HepG2 (cell line): ENCODE measurements around the gene SNN. TPM values are rescaled to one million over a fixed set of nuclear protein-coding genes. Genes with fewer than 3 reads are reported as not detected.

ENCODE experiments used
- ATAC-seq: fragments of 200-7000 bp; cut with Tn5 transposase; 3 replicates; pipeline ENCODE4 v1.9.1; 2020; ENCODE audit warnings: mild to moderate bottlenecking, moderate library complexity
- BruUV-seq: library from RNA; stranded (reverse); fragments of 400-500 nt; replicated peaks from 2 replicates; lab custom pipeline; 2021; lab: Mats Ljungman, UMichigan
- CTCF ChIA-PET: fragments of 300-600 bp; formaldehyde crosslinking; extraction: SDS; loops from one replicate; lab custom pipeline; 2021; ENCODE audit warnings: low total read pairs, inconsistent platforms, low intra/inter-chr PET ratio; lab: Yijun Ruan, JAX
- POLR2A ChIA-PET: fragments of 350-600 bp; sonication (Branson Sonifier 250); formaldehyde crosslinking; loops from one replicate; lab custom pipeline; 2020; ENCODE audit warnings: antibody characterized with exemption, inconsistent platforms; lab: Yijun Ruan, JAX
- DNase-seq: peaks from one replicate; pipeline ENCODE4 v3.0.0-alpha.2; 2015; ENCODE audit warnings: low spot score
- FAIRE-seq: peaks from 3 replicates; lab custom pipeline; 2011; peaks lifted over from hg19 to GRCh38; lab: Jason Lieb, UNC
- H2AFZ ChIP-seq: one replicate; pipeline ENCODE4 v1.6.1; 2011; ENCODE audit warnings: low read length, inconsistent platforms
- H3K27ac ChIP-seq: fragments of 300-600 bp; 3 replicates; pipeline ENCODE4 v1.8.0; 2011; ENCODE audit warnings: mixed run types, mild to moderate bottlenecking, mixed read lengths, low read length, inconsistent platforms; ENCODE audit not compliant: insufficient read depth; ENCODE audit errors: extremely low read length
- H3K27me3 ChIP-seq, 2 experiments: fragments of 200-600 bp in 1 of 2; 2 replicates in 1 of 2; 3 replicates in 1 of 2; pipeline versions ENCODE4 v1.6.0 to v1.8.0; 2011; ENCODE audit warnings: low read length in 2 of 2, mild to moderate bottlenecking in 2 of 2, moderate library complexity in 2 of 2, inconsistent platforms in 1 of 2; ENCODE audit not compliant: insufficient read depth in 2 of 2, control insufficient read depth in 1 of 2
- H3K36me3 ChIP-seq, 2 experiments: fragments of 200-600 bp in 1 of 2; replicated peaks in 1 of 2; 2 replicates in 1 of 2; 3 replicates in 1 of 2; pipeline versions ENCODE4 v1.5.1 to v1.8.0; 2011; ENCODE audit warnings: low read length in 2 of 2, inconsistent platforms in 1 of 2; ENCODE audit not compliant: insufficient read depth in 2 of 2, control insufficient read depth in 1 of 2
- H3K4me1 ChIP-seq: 2 replicates; pipeline ENCODE4 v1.5.1; 2012; ENCODE audit warnings: low read length, inconsistent platforms; ENCODE audit not compliant: insufficient read depth
- H3K4me2 ChIP-seq: 2 replicates; pipeline ENCODE4 v1.6.0; 2011; ENCODE audit warnings: low read depth, low read length, inconsistent platforms
- H3K4me3 ChIP-seq, 3 experiments: fragments of 200-600 bp in 1 of 3; sonication (generic), shearing (Covaris generic) in 1 of 3; replicated peaks in 1 of 3; 2 replicates each; pipeline ENCODE4 v1.5.1; 2011 to 2016; ENCODE audit warnings: low read length in 3 of 3, inconsistent platforms in 2 of 3, low read depth in 2 of 3, mild to moderate bottlenecking in 2 of 3, control low read depth in 1 of 3, mixed read lengths in 1 of 3; ENCODE audit not compliant: insufficient read depth in 1 of 3
- H3K79me2 ChIP-seq: one replicate; pipeline ENCODE4 v1.6.1; 2011; ENCODE audit warnings: low read length, inconsistent platforms; ENCODE audit not compliant: insufficient read depth
- H3K9ac ChIP-seq: 2 replicates; pipeline ENCODE4 v1.6.0; 2011; ENCODE audit warnings: mild to moderate bottlenecking, low read depth, low read length, inconsistent platforms; ENCODE audit not compliant: insufficient read depth
- H3K9me3 ChIP-seq: 2 replicates; pipeline ENCODE4 v1.5.1; 2012; ENCODE audit warnings: mild to moderate bottlenecking, low read length
- H4K20me1 ChIP-seq: 2 replicates; pipeline ENCODE4 v1.6.0; 2011; ENCODE audit warnings: inconsistent platforms, mild to moderate bottlenecking, low read length, moderate library complexity; ENCODE audit not compliant: insufficient read depth
- POLR2AphosphoS2 ChIP-seq: IDR thresholded peaks from 2 replicates; pipeline ENCODE4 v1.6.1; 2011; ENCODE audit warnings: low read depth, low read length, improper control_type of control experiment
- RBM22 ChIP-seq: fragments of 200-400 bp; formaldehyde crosslinking; optimal IDR thresholded peaks from 2 replicates; pipeline ENCODE3; 2017; ENCODE audit warnings: mild to moderate bottlenecking, low read length, moderate library complexity
- THYN1 ChIP-seq: sonication (generic); formaldehyde crosslinking; IDR thresholded peaks from 2 replicates; pipeline ENCODE4 v1.8.1; 2023; ENCODE audit warnings: low read depth, mild to moderate bottlenecking, moderate library complexity, missing genetic modification reagents, borderline replicate concordance
- ZBTB46 ChIP-seq: sonication (generic); formaldehyde crosslinking; IDR thresholded peaks from 2 replicates; pipeline ENCODE4 v1.4.0; 2020; ENCODE audit warnings: mild to moderate bottlenecking, missing genetic modification reagents, borderline replicate concordance
- ZNF160 ChIP-seq: sonication (generic); formaldehyde crosslinking; IDR thresholded peaks from 2 replicates; pipeline ENCODE4 v1.8.0; 2022; ENCODE audit warnings: mild to moderate bottlenecking, inconsistent platforms, missing genetic modification reagents
- whole genome bisulfite sequencing: methylation state at CpG from one replicate; pipeline ENCODE4 v1.1.6; 2017; ENCODE audit warnings: low lambda C conversion rate; 5-methylcytosine and 5-hydroxymethylcytosine counted together
- in situ Hi-C: cut with HindIII; loops from 2 replicates; pipeline ENCODE4 v1.10.0; 2017; ENCODE audit warnings: low pct_unique_long_range_greater_than_20kb; ENCODE audit not compliant: extremely low pct_ligation_motif_present
- intact Hi-C: fragments of 100-400 bp; cut with micrococcal nuclease; formaldehyde crosslinking; loops from one replicate; pipeline ENCODE4 v1.10.0; 2022; ENCODE audit not compliant: unreplicated experiment
- polyA plus RNA-seq, 8 experiments: library from polyadenylated mRNA; depleted of rRNA in 3 of 8; stranded (reverse) in 7 of 8; unstranded in 1 of 8; fragments of >200 nt; fragmentation: Illumina TruSeq in 4 of 8; extraction: Trizol in 4 of 8; gene quantifications; 2 replicates each; pipeline versions ENCODE4 v1.2.1 to v1.2.3, GENCODE V29; 2011 to 2016; ENCODE audit warnings: low read depth in 4 of 8, missing spikeins in 1 of 8, mixed read lengths in 1 of 8; ENCODE audit not compliant: insufficient read depth in 1 of 8
- total RNA-seq, 5 experiments: library from RNA; depleted of rRNA; stranded (reverse); fragments of >200 nt; fragmentation: Illumina TruSeq; extraction: Trizol; gene quantifications; 2 replicates each; pipeline ENCODE4 v1.2.3, GENCODE V29; 2016; ENCODE audit warnings: low read depth in 1 of 5

The SNN gene
- total and polyA plus RNA-seq, 2 of the 13 experiments (the other 11 are each of a cell fraction or from before 2014, with no cell fraction given) = 5.2 to 8.4 TPM

DNA sequence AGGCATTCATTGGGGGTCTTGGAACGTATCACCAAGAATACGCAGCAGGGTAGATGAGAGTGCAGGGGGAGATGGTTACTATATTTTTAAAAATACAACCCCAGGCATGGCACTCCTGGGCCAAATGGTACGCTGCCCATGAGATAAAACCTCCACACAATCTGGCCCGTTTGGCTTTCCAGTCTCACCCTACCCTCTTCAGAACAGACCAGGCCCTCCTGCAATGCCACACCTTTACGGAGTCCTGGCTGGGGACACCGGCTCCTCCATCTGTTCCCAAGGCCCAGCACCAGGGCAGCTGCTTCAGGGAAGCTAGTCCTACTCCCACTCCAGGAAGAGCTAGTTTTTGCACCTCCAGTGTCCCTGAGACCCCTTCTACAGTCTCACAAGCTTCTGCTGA lies 24.4 kb downstream of the SNN start:
- H3K36me3 ChIP-seq = peaks cover 61 to 88% of the 10 kb centered on the region in 2 experiments
- no peak overlapping the region for H3K9ac ChIP-seq
- no peak overlapping the region for H2AFZ ChIP-seq
- H3K9me3 ChIP-seq = no peaks in the 10 kb centered on the region
- H3K27ac ChIP-seq = no peak overlapping the region
- BruUV-seq = no TSS peak
- WGBS = 98% methylated on average over 6 of the region's 6 CpGs
- no peak overlapping the region for H3K4me2 ChIP-seq
- ChIA-PET POLR2A (no interaction called here), CTCF (no interaction called here)
- 0 out of 2 replicates have a peak, but pooled peaks cover 9% of the 10 kb centered on the region for H4K20me1 ChIP-seq
- peaks cover 15% of the 10 kb centered on the region for H3K4me1 ChIP-seq
- no peak for FAIRE-seq
- intact Hi-C loops = no loop called here
- in situ Hi-C loops = no loop called here
- ATAC-seq = no peak
- no peak overlapping the region for H3K4me3 ChIP-seq
- no peaks in the 10 kb centered on the region for H3K79me2 ChIP-seq
- no peak for TF ChIP-seq ZNF160 (CRISPR knock-in tag)
- no peak for DNase-seq
- H3K27me3 ChIP-seq = no peaks in the 10 kb centered on the region

DNA sequence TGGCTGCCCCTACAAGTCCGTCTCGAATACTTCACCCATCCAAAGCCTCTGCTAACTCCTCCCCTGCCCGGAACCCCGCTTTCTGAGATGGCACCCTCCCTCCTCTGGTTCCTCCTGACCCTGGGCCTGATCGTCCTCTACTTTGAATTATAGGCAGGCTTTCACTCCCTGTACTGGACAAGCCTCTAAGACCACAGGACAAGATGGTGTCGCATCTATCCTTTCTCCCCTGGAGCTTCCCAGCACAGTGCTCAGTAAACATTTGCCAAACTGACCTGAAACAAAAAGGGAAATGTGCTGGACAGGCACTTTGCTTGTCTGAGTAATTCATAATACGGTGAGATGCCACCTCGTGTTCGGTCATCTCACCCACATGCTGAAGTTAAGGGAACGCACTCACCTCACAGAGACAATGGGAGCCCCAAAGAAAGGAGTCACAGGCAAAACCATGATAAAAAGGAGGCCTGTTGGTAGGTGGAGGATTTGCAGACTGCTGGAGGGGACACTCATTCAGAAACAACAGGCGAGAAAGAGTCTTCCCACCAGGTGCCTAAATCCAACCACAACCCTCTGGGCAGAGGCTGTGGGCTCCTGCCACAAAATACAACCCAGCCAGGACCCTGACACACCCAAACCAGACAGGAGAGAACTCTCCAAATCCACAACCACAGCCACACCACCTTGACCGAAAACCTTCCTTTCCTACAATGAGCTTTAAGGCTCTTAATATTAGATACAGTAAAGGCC lies 28.2 kb downstream of the SNN start:
- H3K36me3 ChIP-seq = peaks cover 59 to 85% of the 10 kb centered on the region in 2 experiments
- intact Hi-C loops = no loop called here

More for the DNA sequence above, 28.2 kb downstream of the SNN start:
- BruUV-seq = no TSS peak
- in situ Hi-C loops = no loop called here
- FAIRE-seq = no peak
- Histone ChIP-seq H3K4me3 (no peak overlapping the region), H3K4me2 (no peak overlapping the region), H4K20me1 (peaks cover 26% of the 10 kb centered on the region), H3K4me1 (peaks cover 18% of the 10 kb centered on the region), H3K9ac (no peak overlapping the region), H3K79me2 (peaks cover 13% of the 10 kb centered on the region), H2AFZ (no peak overlapping the region), H3K9me3 (no peaks in the 10 kb centered on the region), H3K27ac (no peak overlapping the region), H3K27me3 (no peaks in the 10 kb centered on the region)
- CTCF ChIA-PET = no interaction called here
- TF ChIP-seq POLR2AphosphoS2 (peak; percentile 53; the same call in 1 of the 2 replicates), RBM22 (peak; percentile 84), ZBTB46 (CRISPR knock-in tag) (0 out of 2 replicates have a peak, but pooled peaks have one; percentile 13), THYN1 (CRISPR knock-in tag) (no peak)
- ATAC-seq = no peak
- DNase-seq = no peak
- POLR2A ChIA-PET = no interaction called here
- WGBS = 95% methylated on average over 12 of the region's 12 CpGs
